Gastrocnemius medialis (tissue), 4 donors: Measurements from ENCODE around the gene CAV1. TPM values are rescaled to one million over a fixed set of nuclear protein-coding genes. Genes with fewer than 3 reads are reported as not detected.
A peak's percentile ranks its signal among the peaks of the same experiment; 100 is the strongest.
"Not testable (repeated sequence)": the region's sequence is repeated elsewhere in the genome, so short reads cannot be mapped to it uniquely, and the experiment has no call there.

Source experiments
- ATAC-seq, 2 donors: fragments of 150-250 bp; one replicate each; pipeline ENCODE4 v1.9.1; 2016
- DNase-seq, 2 donors: peaks; one replicate each; pipeline ENCODE4 v3.0.0-alpha.2; 2019
- H3K27ac ChIP-seq, 4 donors: fragments of 200-600 bp; sonication (generic); 1 replicate in 1 of 4; 2 replicates in 3 of 4; pipeline ENCODE4 v1.5.1; 2016 to 2018; ENCODE audit warnings: mild to moderate bottlenecking in 2 of 4, moderate library complexity in 1 of 4
- H3K27me3 ChIP-seq, 3 donors: fragments of 200-600 bp; sonication (generic) in 2 of 3; 1 replicate in 1 of 3; 2 replicates in 2 of 3; pipeline versions ENCODE4 v1.5.1 to v1.6.0; 2016 to 2019; ENCODE audit warnings: mild to moderate bottlenecking in 1 of 3, moderate library complexity in 1 of 3
- H3K36me3 ChIP-seq, 2 donors: fragments of 200-600 bp; sonication (generic) in 1 of 2; one replicate each; pipeline ENCODE4 v1.5.1; 2017 to 2018
- H3K4me1 ChIP-seq, 2 donors: fragments of 200-600 bp; sonication (generic) in 1 of 2; one replicate each; pipeline ENCODE4 v1.5.1; 2016 to 2017; ENCODE audit warnings: mild to moderate bottlenecking in 2 of 2
- H3K4me3 ChIP-seq, 4 donors: fragments of 200-600 bp; sonication (generic) in 3 of 4; 1 replicate in 1 of 4; 2 replicates in 3 of 4; pipeline ENCODE4 v1.5.1; 2016 to 2019; ENCODE audit warnings: mild to moderate bottlenecking in 2 of 4
- H3K9me3 ChIP-seq, 3 donors: fragments of 200-600 bp; sonication (generic) in 2 of 3; 1 replicate in 1 of 3; 2 replicates in 2 of 3; pipeline ENCODE4 v1.5.1; 2016 to 2019
- CTCF ChIP-seq, 5 experiments: fragments of 450-650 bp in 3 of 5; fragments of 200-600 bp in 2 of 5; sonication (generic) in 2 of 5; IDR thresholded peaks in 4 of 5; conservative IDR thresholded peaks in 1 of 5; 1 replicate in 4 of 5; 2 replicates in 1 of 5; pipeline ENCODE4 v1.5.1; 2016 to 2019; ENCODE audit warnings: antibody characterized with exemption in 5 of 5, mild to moderate bottlenecking in 3 of 5, moderate library complexity in 3 of 5
- POLR2A ChIP-seq, 2 donors: fragments of 450-650 bp; IDR thresholded peaks; one replicate each; pipeline ENCODE4 v1.6.1; 2017; ENCODE audit warnings: antibody characterized with exemption in 2 of 2, mild to moderate bottlenecking in 2 of 2, moderate library complexity in 2 of 2
- in situ Hi-C, 4 donors: fragments of 200-750 bp; cut with MboI; loops; one replicate each; pipeline versions ENCODE4 v1.15.0 to v1.8.0; 2017; ENCODE audit warnings: low sequenced_read_pairs in 4 of 4
- intact Hi-C: fragments of 100-400 bp; cut with DNase I; formaldehyde crosslinking; loops from one replicate; pipeline ENCODE4 v1.15.1; 2023; ENCODE audit warnings: low total_unique reads
- total RNA-seq, 4 donors: library from RNA; depleted of rRNA; stranded (reverse); fragments of >200 nt; gene quantifications; one replicate each; pipeline versions ENCODE4 v1.1.0 to v1.2.3, GENCODE V29; 2016

CAV1 gene
- total RNA-seq, 4 donors from 2014 or later = 64.7 to 87.8 (median 71.2) TPM

- no peaks in the 10 kb centered on the region for H3K27me3 ChIP-seq
- DNase-seq (no peak), ATAC-seq (no peak)
- TF ChIP-seq CTCF (IDR thresholded peaks at IDR 0.05 in 4 of 5, conservative IDR thresholded peaks at IDR 0.05 in 1 of 5) (no peak), POLR2A (IDR thresholded peaks at IDR 0.05) (no peak)
- peak overlapping the region in 1 of 4 donors; percentile 59 for H3K27ac ChIP-seq
- in situ Hi-C loops (loop anchor here in 3 of 4 donors (5.0 to 25.0 kb wide), 4 partner anchors 50 to 322 kb away; partner anchors contain the start of gene CAV1 (in 1 of the 3)), intact Hi-C loops (loop anchor here (10.0 kb wide), 1 partner anchor 410 kb away; no protein-coding TSS in a partner anchor)
- no peaks in the 10 kb centered on the region for H3K9me3 ChIP-seq
- peaks cover 0 to 6% of the 10 kb centered on the region in 2 donors for H3K4me1 ChIP-seq
- H3K4me3 ChIP-seq = no peak overlapping the region
- H3K36me3 ChIP-seq = no peaks in the 10 kb centered on the region
Measured at GRCh38 chr7:116584721-116585120, 59.9 kb downstream of the CAV1 start.

GRCh38 chr7:116585392-116585791, 60.6 kb downstream of the CAV1 start:
- Histone ChIP-seq H3K4me3 (no peak overlapping the region), H3K4me1 (peaks cover 0 to 6% of the 10 kb centered on the region in 2 donors), H3K36me3 (no peaks in the 10 kb centered on the region), H3K9me3 (no peaks in the 10 kb centered on the region), H3K27ac (no peak overlapping the region), H3K27me3 (no peaks in the 10 kb centered on the region)
- no peak for TF ChIP-seq POLR2A (IDR thresholded peaks at IDR 0.05)
- no peak for TF ChIP-seq CTCF (IDR thresholded peaks at IDR 0.05 in 4 of 5, conservative IDR thresholded peaks at IDR 0.05 in 1 of 5)
- intact Hi-C loops = loop anchor here (10.0 kb wide), 1 partner anchor 411 kb away; no protein-coding TSS in a partner anchor
- DNase-seq (no peak), ATAC-seq (no peak)
- in situ Hi-C loops = loop anchor here in 3 of 4 donors (10.0 to 25.0 kb wide), 3 partner anchors 51 to 323 kb away; partner anchors contain the start of gene CAV1 (in 1 of the 3)

GRCh38 chr7:116585967-116586366, 61.1 kb downstream of the CAV1 start:
- DNase-seq (no peak), ATAC-seq (no peak)
- Histone ChIP-seq H3K27ac (no peak overlapping the region), H3K4me1 (peaks cover 0 to 6% of the 10 kb centered on the region in 2 donors), H3K4me3 (no peak overlapping the region), H3K36me3 (no peaks in the 10 kb centered on the region), H3K9me3 (no peaks in the 10 kb centered on the region), H3K27me3 (no peaks in the 10 kb centered on the region)
- no peak for TF ChIP-seq POLR2A (IDR thresholded peaks at IDR 0.05)
- TF ChIP-seq CTCF (IDR thresholded peaks at IDR 0.05 in 4 of 5, conservative IDR thresholded peaks at IDR 0.05 in 1 of 5) = no peak
- in situ Hi-C loops (loop anchor here in 3 of 4 donors (10.0 to 25.0 kb wide), 3 partner anchors 51 to 324 kb away; partner anchors contain the start of gene CAV1 (in 1 of the 3)), intact Hi-C loops (loop anchor here (10.0 kb wide), 1 partner anchor 411 kb away; no protein-coding TSS in a partner anchor)

- in situ Hi-C loops = loop anchor here in 3 of 4 donors (10.0 to 25.0 kb wide), 3 partner anchors 52 to 325 kb away; partner anchors contain the start of gene CAV1 (in 1 of the 3)
- not testable (repeated sequence) for DNase-seq, H3K36me3 ChIP-seq, H3K27ac ChIP-seq, H3K27me3 ChIP-seq, H3K4me1 ChIP-seq, H3K4me3 ChIP-seq, H3K9me3 ChIP-seq, ATAC-seq
- intact Hi-C loops = loop anchor here (10.0 kb wide), 1 partner anchor 412 kb away; no protein-coding TSS in a partner anchor
Measured at GRCh38 chr7:116587200-116587599, 62.4 kb downstream of the CAV1 start.

- H3K9me3 ChIP-seq = no peaks in the 10 kb centered on the region
- DNase-seq (no peak), ATAC-seq (no peak)
- TF ChIP-seq CTCF (IDR thresholded peaks at IDR 0.05 in 4 of 5, conservative IDR thresholded peaks at IDR 0.05 in 1 of 5) (no peak), POLR2A (IDR thresholded peaks at IDR 0.05) (no peak)
- H3K36me3 ChIP-seq = no peaks in the 10 kb centered on the region
- peak overlapping the region in 3 of 4 donors; percentile 1 to 37 (median 36) for H3K27ac ChIP-seq
- peaks cover 10 to 11% of the 10 kb centered on the region in 2 donors for H3K4me1 ChIP-seq
- no peak overlapping the region for H3K4me3 ChIP-seq
- in situ Hi-C loops = loop anchor here in 3 of 4 donors (10.0 to 25.0 kb wide), 3 partner anchors 53 to 326 kb away; partner anchors contain the start of gene CAV1 (in 1 of the 3)
- intact Hi-C loops = loop anchor here (10.0 kb wide), 1 partner anchor 413 kb away; no protein-coding TSS in a partner anchor
- no peaks in the 10 kb centered on the region for H3K27me3 ChIP-seq
Measured at GRCh38 chr7:116588225-116588624, 63.4 kb downstream of the CAV1 start.
